Liver (tissue), 9 donors: ENCODE results near the gene OR4E2. TPM values are rescaled to one million over a fixed set of nuclear protein-coding genes. Genes with fewer than 3 reads are reported as not detected.

Experiments
- DNase-seq: peaks from one replicate; pipeline ENCODE4 v3.0.0-alpha.2; 2017; ENCODE audit warnings: low spot score
- H3K27ac ChIP-seq, 2 donors: one replicate each; pipeline ENCODE4 v1.7.0; 2013; ENCODE audit warnings: inconsistent platforms in 2 of 2, low read length in 2 of 2, control low read depth in 1 of 2, low read depth in 1 of 2, mild to moderate bottlenecking in 1 of 2
- H3K27me3 ChIP-seq, 4 donors: one replicate each; pipeline versions ENCODE4 v1.6.1 to v1.7.0; 2013; ENCODE audit warnings: low read length in 3 of 4, inconsistent platforms in 1 of 4, mild to moderate bottlenecking in 1 of 4, moderate library complexity in 1 of 4; ENCODE audit not compliant: control insufficient read depth in 4 of 4, insufficient read depth in 4 of 4
- H3K36me3 ChIP-seq, 4 donors: one replicate each; pipeline versions ENCODE4 v1.6.1 to v1.7.0; 2013; ENCODE audit warnings: low read length in 3 of 4, mild to moderate bottlenecking in 3 of 4, low read depth in 1 of 4, moderate library complexity in 1 of 4; ENCODE audit not compliant: control insufficient read depth in 4 of 4, insufficient read depth in 3 of 4
- H3K4me1 ChIP-seq, 4 donors: one replicate each; pipeline versions ENCODE4 v1.6.1 to v1.7.0; 2013; ENCODE audit warnings: low read length in 3 of 4, mild to moderate bottlenecking in 3 of 4, moderate library complexity in 1 of 4; ENCODE audit not compliant: control insufficient read depth in 4 of 4, insufficient read depth in 4 of 4
- H3K4me3 ChIP-seq, 3 donors: one replicate each; pipeline versions ENCODE4 v1.6.1 to v1.7.0; 2013; ENCODE audit warnings: low read length in 3 of 3, control low read depth in 1 of 3, low read depth in 1 of 3, mild to moderate bottlenecking in 1 of 3
- H3K9ac ChIP-seq, 2 donors: one replicate each; pipeline ENCODE4 v1.7.0; 2013; ENCODE audit warnings: low read length in 2 of 2, mild to moderate bottlenecking in 2 of 2, moderate library complexity in 2 of 2, control low read depth in 1 of 2, low read depth in 1 of 2
- H3K9me3 ChIP-seq, 4 donors: one replicate each; pipeline versions ENCODE4 v1.6.1 to v1.7.0; 2013; ENCODE audit warnings: low read length in 3 of 4; ENCODE audit not compliant: control insufficient read depth in 4 of 4
- CTCF ChIP-seq: fragments of 150-350 bp; IDR thresholded peaks from 2 replicates; pipeline ENCODE4 v1.5.1; 2017; ENCODE audit warnings: improper control_type of control experiment, low read depth, low read length; ENCODE audit not compliant: missing input control
- FOXA1 ChIP-seq: IDR thresholded peaks from 2 replicates; pipeline ENCODE4 v1.6.1; 2016; ENCODE audit warnings: antibody characterized with exemption
- FOXA2 ChIP-seq: IDR thresholded peaks from 2 replicates; pipeline ENCODE4 v1.6.1; 2016; ENCODE audit warnings: antibody characterized with exemption
- GABPA ChIP-seq, 2 donors: IDR thresholded peaks in 1 of 2; conservative IDR thresholded peaks in 1 of 2; 2 replicates each; pipeline ENCODE4 v1.6.1; 2016; ENCODE audit warnings: antibody characterized with exemption in 2 of 2, mild to moderate bottlenecking in 1 of 2, moderate library complexity in 1 of 2
- HNF4G ChIP-seq: IDR thresholded peaks from 2 replicates; pipeline ENCODE4 v1.6.1; 2016; ENCODE audit warnings: antibody characterized with exemption
- JUND ChIP-seq, 2 donors: IDR thresholded peaks; 2 replicates each; pipeline ENCODE4 v1.6.1; 2016; ENCODE audit warnings: antibody characterized with exemption in 2 of 2
- NR2F2 ChIP-seq: IDR thresholded peaks from 2 replicates; pipeline ENCODE4 v1.6.1; 2016; ENCODE audit warnings: antibody characterized with exemption
- RAD21 ChIP-seq, 2 donors: IDR thresholded peaks; 2 replicates each; pipeline ENCODE4 v1.6.1; 2016; ENCODE audit warnings: antibody characterized with exemption in 2 of 2, mild to moderate bottlenecking in 2 of 2
- REST ChIP-seq: IDR thresholded peaks from 2 replicates; pipeline ENCODE4 v1.6.1; 2016; ENCODE audit warnings: antibody characterized with exemption, mild to moderate bottlenecking
- RXRA ChIP-seq, 2 donors: IDR thresholded peaks; 2 replicates each; pipeline ENCODE4 v1.6.1; 2017 to 2018; ENCODE audit warnings: antibody characterized with exemption in 2 of 2, mild to moderate bottlenecking in 1 of 2
- SP1 ChIP-seq: IDR thresholded peaks from 2 replicates; pipeline ENCODE4 v1.6.1; 2018; ENCODE audit warnings: antibody characterized with exemption, mild to moderate bottlenecking
- TAF1 ChIP-seq: conservative IDR thresholded peaks from 2 replicates; pipeline ENCODE4 v1.6.1; 2016; ENCODE audit warnings: antibody characterized with exemption, mild to moderate bottlenecking
- ZBTB33 ChIP-seq: IDR thresholded peaks from 2 replicates; pipeline ENCODE4 v1.6.1; 2016; ENCODE audit warnings: antibody characterized with exemption
- WGBS: extraction: QIAGEN DNeasy Blood & Tissue Kit; methylation state at CpG from one replicate; pipeline ENCODE4 v1.1.7; 2013; 5-methylcytosine and 5-hydroxymethylcytosine counted together
- polyA plus RNA-seq, 2 donors: library from polyadenylated mRNA; stranded (reverse) in 1 of 2; unstranded in 1 of 2; fragments of 200-250 nt in 1 of 2; fragments of >200 nt in 1 of 2; fragmentation: Nextera tagmentation in 1 of 2; extraction: Ambion mirVana in 1 of 2; gene quantifications; one replicate each; pipeline versions ENCODE4 v1.2.1 to v1.2.3, GENCODE V29; 2013 to 2015
- total RNA-seq, 2 donors: library from RNA; depleted of rRNA; stranded (reverse); fragments of >200 nt; gene quantifications; one replicate each; pipeline ENCODE4 v1.2.3, GENCODE V29; 2014
- TF ChIP-seq, protein P1 (sequence below): IDR thresholded peaks from 2 replicates; pipeline ENCODE4 v1.6.1; 2016; ENCODE audit warnings: antibody characterized with exemption
- TF ChIP-seq, protein P2 (sequence below): IDR thresholded peaks from 2 replicates; pipeline ENCODE4 v1.6.1; 2016; ENCODE audit warnings: antibody characterized with exemption
- donor health status: healthy.
- donor health status: healthy.
- donor health status: healthy.
- donor health status: healthy.
- donor health status: healthy.

Gene OR4E2
- total and polyA plus RNA-seq, 4 donors, result not detected

- Histone ChIP-seq H3K27ac (no peak overlapping the region), H3K9me3 (peaks cover 0 to 8% (median 1%) of the 10 kb centered on the region in 4 donors), H3K4me3 (no peak overlapping the region), H3K4me1 (no peaks in the 10 kb centered on the region), H3K27me3 (peaks cover 0 to 3% (median 0%) of the 10 kb centered on the region in 4 donors), H3K36me3 (no peaks in the 10 kb centered on the region), H3K9ac (no peak overlapping the region)
- 68% methylated on average over 4 of the region's 4 CpGs for WGBS
- DNase-seq, result no peak
- TF ChIP-seq RXRA (IDR thresholded peaks at IDR 0.05) (no peak), TAF1 (no peak), ZBTB33 (no peak), FOXA1 (no peak), GABPA (IDR thresholded peaks at IDR 0.05 in 1 of 2, conservative IDR thresholded peaks at IDR 0.05 in 1 of 2) (no peak)
Measured at GRCh38 chr14:21675566-21675965, 21.9 kb downstream of the OR4E2 start.

DNA sequence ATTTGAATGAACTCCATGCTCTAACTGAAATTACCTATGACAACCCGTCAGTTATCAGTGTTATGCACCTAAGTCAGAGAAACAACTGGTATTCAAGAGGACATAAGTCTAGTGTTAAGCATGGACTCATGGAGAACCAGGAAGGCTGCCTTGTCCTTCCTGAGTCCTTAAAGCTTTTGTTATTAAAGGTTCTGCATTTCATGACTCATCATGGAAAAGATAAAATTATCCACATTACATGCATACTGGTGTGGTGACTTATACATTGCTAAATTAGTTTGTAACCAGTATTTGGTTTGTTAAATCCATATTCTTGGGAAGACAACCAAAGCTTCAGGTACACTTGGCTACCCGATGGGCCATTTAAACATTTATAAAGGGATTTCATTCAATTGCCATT lies 26.4 kb downstream of the OR4E2 start:
- no peak overlapping the region for H3K4me3 ChIP-seq
- H3K27me3 ChIP-seq, result peaks cover 0 to 3% (median 0%) of the 10 kb centered on the region in 4 donors
- no peaks in the 10 kb centered on the region for H3K4me1 ChIP-seq
- no peak for DNase-seq
- H3K27ac ChIP-seq, result no peak overlapping the region
- no peaks in the 10 kb centered on the region for H3K36me3 ChIP-seq
- H3K9ac ChIP-seq, result no peak overlapping the region
- peaks cover 0 to 8% (median 1%) of the 10 kb centered on the region in 4 donors for H3K9me3 ChIP-seq
- 76% methylated on average over 2 of the region's 2 CpGs for WGBS
- TF ChIP-seq, protein P1, sequence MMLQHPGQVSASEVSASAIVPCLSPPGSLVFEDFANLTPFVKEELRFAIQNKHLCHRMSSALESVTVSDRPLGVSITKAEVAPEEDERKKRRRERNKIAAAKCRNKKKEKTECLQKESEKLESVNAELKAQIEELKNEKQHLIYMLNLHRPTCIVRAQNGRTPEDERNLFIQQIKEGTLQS, result no peak
- TF ChIP-seq GABPA (IDR thresholded peaks at IDR 0.05 in 1 of 2, conservative IDR thresholded peaks at IDR 0.05 in 1 of 2) (no peak), REST (no peak), FOXA2 (no peak), RAD21 (IDR thresholded peaks at IDR 0.05) (no peak), JUND (IDR thresholded peaks at IDR 0.05) (no peak), CTCF (no peak), HNF4G (no peak), ZBTB33 (no peak), SP1 (no peak), RXRA (IDR thresholded peaks at IDR 0.05) (no peak), NR2F2 (no peak)
- TF ChIP-seq, protein P2, sequence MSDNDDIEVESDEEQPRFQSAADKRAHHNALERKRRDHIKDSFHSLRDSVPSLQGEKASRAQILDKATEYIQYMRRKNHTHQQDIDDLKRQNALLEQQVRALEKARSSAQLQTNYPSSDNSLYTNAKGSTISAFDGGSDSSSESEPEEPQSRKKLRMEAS, result no peak
